Neural progenitor cell (in vitro differentiated cells): Measurements from ENCODE around the gene DISP2. TPM values are rescaled to one million over a fixed set of nuclear protein-coding genes. Genes with fewer than 3 reads are reported as not detected.

ENCODE experiments used
- DNase-seq: peaks from one replicate; pipeline ENCODE4 v3.0.0-alpha.2; 2016; ENCODE audit warnings: low spot score
- H2AFZ ChIP-seq: fragments of 200-600 bp; sonication (generic); replicated peaks from 2 replicates; pipeline ENCODE4 v1.6.1; 2016; ENCODE audit warnings: antibody characterized with exemption
- H3F3A ChIP-seq: fragments of 200-600 bp; sonication (generic); 2 replicates; pipeline ENCODE4 v1.6.1; 2016; ENCODE audit warnings: antibody characterized with exemption, low read depth
- H3K27ac ChIP-seq: fragments of 200-600 bp; sonication (generic); 2 replicates; pipeline ENCODE4 v1.5.1; 2016; ENCODE audit warnings: mild to moderate bottlenecking
- H3K27me3 ChIP-seq: fragments of 200-600 bp; sonication (generic); 2 replicates; pipeline ENCODE4 v1.6.1; 2016; ENCODE audit warnings: mild to moderate bottlenecking, moderate library complexity
- H3K36me3 ChIP-seq: fragments of 200-600 bp; sonication (generic); 2 replicates; pipeline ENCODE4 v1.5.1; 2016
- H3K4me1 ChIP-seq: fragments of 200-600 bp; sonication (generic); 2 replicates; pipeline ENCODE4 v1.6.1; 2016; ENCODE audit warnings: mixed run types
- H3K4me2 ChIP-seq: fragments of 200-600 bp; sonication (generic); 2 replicates; pipeline ENCODE4 v1.6.1; 2016
- H3K4me3 ChIP-seq: fragments of 200-600 bp; sonication (generic); 2 replicates; pipeline ENCODE4 v1.5.1; 2016
- H3K79me2 ChIP-seq: fragments of 200-600 bp; sonication (generic); 2 replicates; pipeline ENCODE4 v1.6.1; 2016; ENCODE audit warnings: low read depth
- H3K9ac ChIP-seq: fragments of 200-600 bp; sonication (generic); 2 replicates; pipeline ENCODE4 v1.6.1; 2016
- H3K9me3 ChIP-seq: fragments of 200-600 bp; sonication (generic); 2 replicates; pipeline ENCODE4 v1.5.1; 2016; ENCODE audit warnings: low read depth
- H4K20me1 ChIP-seq: fragments of 200-600 bp; sonication (generic); 2 replicates; pipeline ENCODE4 v1.6.1; 2016; ENCODE audit warnings: low read depth
- H3K27ac Mint-ChIP-seq: 3 replicates; pipeline ENCODE4 v1.8.0; 2021; ENCODE audit warnings: mixed read lengths
- H3K27me3 Mint-ChIP-seq: 2 replicates; pipeline ENCODE4 v1.8.0; 2022; ENCODE audit warnings: low read depth, mild to moderate bottlenecking, inconsistent platforms, moderate library complexity, mixed read lengths; ENCODE audit not compliant: insufficient read depth
- H3K36me3 Mint-ChIP-seq: 3 replicates; pipeline ENCODE4 v1.8.0; 2021; ENCODE audit warnings: mixed read lengths
- H3K4me1 Mint-ChIP-seq: 3 replicates; pipeline ENCODE4 v1.8.0; 2021; ENCODE audit warnings: mixed read lengths
- H3K4me3 Mint-ChIP-seq: 3 replicates; pipeline ENCODE4 v1.8.0; 2021; ENCODE audit warnings: mild to moderate bottlenecking, moderate library complexity, mixed read lengths
- H3K9me3 Mint-ChIP-seq: 3 replicates; pipeline ENCODE4 v1.8.0; 2020; ENCODE audit warnings: mixed read lengths
- CTCF ChIP-seq: fragments of 200-600 bp; sonication (generic); IDR thresholded peaks from 2 replicates; pipeline ENCODE4 v1.5.1; 2017; ENCODE audit warnings: antibody characterized with exemption, mild to moderate bottlenecking
- EZH2 ChIP-seq: fragments of 200-600 bp; sonication (generic); IDR thresholded peaks from 2 replicates; pipeline ENCODE4 v1.6.1; 2017; ENCODE audit warnings: antibody characterized with exemption, mild to moderate bottlenecking, moderate library complexity
- EZH2phosphoT487 ChIP-seq: fragments of 200-600 bp; sonication (generic); IDR thresholded peaks from 2 replicates; pipeline ENCODE4 v1.6.1; 2017; ENCODE audit warnings: antibody characterized with exemption
- total RNA-seq: library from RNA; depleted of rRNA; stranded (reverse); fragments of >200 nt; gene quantifications from 2 replicates; pipeline ENCODE4 v1.2.3, GENCODE V29; 2015; ENCODE audit warnings: low replicate concordance

DISP2 gene
- total RNA-seq, 1 donor from 2014 or later: not detected

- H3K27me3 ChIP-seq: peaks cover 57% of the 10 kb centered on the region
- H3K27ac ChIP-seq: no peak overlapping the region
- H3K4me3 Mint-ChIP-seq: peak overlapping the region; percentile 84
These were observed 35.3 kb upstream of the DISP2 start for GRCh38 chr15:40322531-40323238.

GRCh38 chr15:40323239-40323952 is 34.6 kb upstream of the DISP2 start, which contains the start of gene INAFM2:
INAFM2 (plus strand) TSS chr15:40323692; CDS start chr15:40324056, 364 bp downstream.
- peak within 1 kb of the TSS; percentile 47 for H2AFZ ChIP-seq

More at GRCh38 chr15:40322531-40323238, 35.3 kb upstream of the DISP2 start:
- H3K4me1 Mint-ChIP-seq: peaks cover 54% of the 10 kb centered on the region
- H2AFZ ChIP-seq: no peak overlapping the region
- H3K4me1 ChIP-seq: peaks cover 40% of the 10 kb centered on the region
- H3K9me3 ChIP-seq: no peaks in the 10 kb centered on the region
- peak overlapping the region; percentile 58 for H3K4me2 ChIP-seq
- H3K36me3 Mint-ChIP-seq: peaks cover 7% of the 10 kb centered on the region
- H3K9me3 Mint-ChIP-seq: no peaks in the 10 kb centered on the region
- no peaks in the 10 kb centered on the region for H3K79me2 ChIP-seq
- H3K36me3 ChIP-seq: no peaks in the 10 kb centered on the region
- no peak for DNase-seq
- H3K27me3 Mint-ChIP-seq: peaks cover 15% of the 10 kb centered on the region
- peak overlapping the region; percentile 44 for H3K4me3 ChIP-seq
- no peak for TF ChIP-seq EZH2
- TF ChIP-seq CTCF: no peak
- TF ChIP-seq EZH2phosphoT487: no peak
- H4K20me1 ChIP-seq: peaks cover 41% of the 10 kb centered on the region
- H3F3A ChIP-seq: peaks cover 40% of the 10 kb centered on the region
- H3K27ac Mint-ChIP-seq: no peak overlapping the region
- H3K9ac ChIP-seq: no peak overlapping the region

More at GRCh38 chr15:40323239-40323952, 34.6 kb upstream of the DISP2 start, which contains the start of gene INAFM2:
- Mint-ChIP-seq H3K36me3 (peaks cover 7% of the 10 kb centered on the region), H3K4me3 (peak within 1 kb of the TSS; percentile 91), H3K27me3 (peaks cover 15% of the 10 kb centered on the region), H3K27ac (no peak within 1 kb of the TSS), H3K4me1 (peaks cover 61% of the 10 kb centered on the region), H3K9me3 (no peaks in the 10 kb centered on the region)
- peaks cover 48% of the 10 kb centered on the region for H4K20me1 ChIP-seq
- peaks cover 48% of the 10 kb centered on the region for H3K4me1 ChIP-seq
- no peak for TF ChIP-seq EZH2
- peak; percentile 48 for TF ChIP-seq EZH2phosphoT487
- TF ChIP-seq CTCF: peak; percentile 61
- peak within 1 kb of the TSS; percentile 74 for H3K4me3 ChIP-seq
- peak within 1 kb of the TSS; percentile 93 for H3K4me2 ChIP-seq
- H3K36me3 ChIP-seq: no peaks in the 10 kb centered on the region
- H3K9ac ChIP-seq: no peak within 1 kb of the TSS
- peaks cover 64% of the 10 kb centered on the region for H3K27me3 ChIP-seq
- H3F3A ChIP-seq: peaks cover 47% of the 10 kb centered on the region
- H3K9me3 ChIP-seq: no peaks in the 10 kb centered on the region
- no peaks in the 10 kb centered on the region for H3K79me2 ChIP-seq
- no peak within 1 kb of the TSS for H3K27ac ChIP-seq
- DNase-seq: peak; percentile 97
